ENCODE measurements around the gene NAALADL2.
"Not testable (repeated sequence)": the region's sequence is repeated elsewhere in the genome, so short reads cannot be mapped to it uniquely, and the experiment has no call there.

NAALADL2 gene

GRCh38 chr3:175528693-175529092, 669.6 kb downstream of the NAALADL2 start:
- DNase-seq = not testable (repeated sequence)

- no peak for DNase-seq
These were observed 676.2 kb downstream of the NAALADL2 start for GRCh38 chr3:175535351-175535750.

GRCh38 chr3:175546115-175546514, 687.0 kb downstream of the NAALADL2 start:
- DNase-seq = no peak

- DNase-seq = no peak
These were observed 693.8 kb downstream of the NAALADL2 start for GRCh38 chr3:175552929-175553328.

GRCh38 chr3:175554801-175555200, 695.7 kb downstream of the NAALADL2 start:
- no peak for DNase-seq

- DNase-seq = no peak
These were observed 699.1 kb downstream of the NAALADL2 start for GRCh38 chr3:175558261-175558660.

- DNase-seq = no peak
These were observed 705.2 kb downstream of the NAALADL2 start for GRCh38 chr3:175564363-175564762.

GRCh38 chr3:175571096-175571495, 712.0 kb downstream of the NAALADL2 start:
- DNase-seq = no peak

GRCh38 chr3:175573226-175573625, 714.1 kb downstream of the NAALADL2 start:
- DNase-seq = no peak

- no peak for DNase-seq
These were observed 721.2 kb downstream of the NAALADL2 start for GRCh38 chr3:175580318-175580717.

GRCh38 chr3:175585898-175586297, 726.8 kb downstream of the NAALADL2 start:
- no peak for DNase-seq

GRCh38 chr3:175590745-175591144, 731.6 kb downstream of the NAALADL2 start:
- DNase-seq = no peak

GRCh38 chr3:175591375-175591774, 732.2 kb downstream of the NAALADL2 start:
- no peak for DNase-seq

- no peak for DNase-seq
These were observed 734.2 kb downstream of the NAALADL2 start for GRCh38 chr3:175593331-175593730.

GRCh38 chr3:175598740-175599139, 739.6 kb downstream of the NAALADL2 start:
- no peak for DNase-seq

- no peak for DNase-seq
These were observed 742.4 kb downstream of the NAALADL2 start for GRCh38 chr3:175601521-175601920.

- no peak for DNase-seq
These were observed 746.7 kb downstream of the NAALADL2 start for GRCh38 chr3:175605851-175606250.

- DNase-seq = no peak
These were observed 747.6 kb downstream of the NAALADL2 start for GRCh38 chr3:175606650-175607318.

GRCh38 chr3:175608356-175608755, 749.2 kb downstream of the NAALADL2 start:
- no peak for DNase-seq

- no peak for DNase-seq
These were observed 749.8 kb downstream of the NAALADL2 start for GRCh38 chr3:175608911-175609310.

- no peak for DNase-seq
These were observed 753.5 kb downstream of the NAALADL2 start for GRCh38 chr3:175612487-175613196.

GRCh38 chr3:175614107-175614506, 755.0 kb downstream of the NAALADL2 start:
- DNase-seq = not testable (repeated sequence)

- DNase-seq = no peak
These were observed 758.1 kb downstream of the NAALADL2 start for GRCh38 chr3:175617247-175617646.

GRCh38 chr3:175619369-175619768, 760.2 kb downstream of the NAALADL2 start:
- DNase-seq = no peak

- DNase-seq = no peak
These were observed 761.0 kb downstream of the NAALADL2 start for GRCh38 chr3:175620093-175620492.
